Tibial nerve (tissue), 4 donors: ENCODE data around the gene UTF1.

ENCODE experiments used
- EP300 ChIP-seq, 2 donors: sonication (generic); formaldehyde crosslinking; IDR thresholded peaks; one replicate each; pipeline ENCODE4 v1.6.1; 2017; ENCODE audit warnings: antibody characterized with exemption in 2 of 2, mild to moderate bottlenecking in 1 of 2
- POLR2A ChIP-seq, 2 donors: fragments of 450-650 bp; IDR thresholded peaks; one replicate each; pipeline ENCODE4 v1.6.1; 2017; ENCODE audit warnings: antibody characterized with exemption in 2 of 2, mild to moderate bottlenecking in 2 of 2, moderate library complexity in 2 of 2
- TF ChIP-seq, protein P1 (sequence below), 5 experiments: fragments of 200-600 bp in 3 of 5; fragments of 450-650 bp in 2 of 5; sonication (generic) in 3 of 5; IDR thresholded peaks; one replicate each; pipeline ENCODE4 v1.5.1; 2016 to 2019; ENCODE audit warnings: antibody characterized with exemption in 5 of 5, mild to moderate bottlenecking in 3 of 5, moderate library complexity in 2 of 5

DNA sequence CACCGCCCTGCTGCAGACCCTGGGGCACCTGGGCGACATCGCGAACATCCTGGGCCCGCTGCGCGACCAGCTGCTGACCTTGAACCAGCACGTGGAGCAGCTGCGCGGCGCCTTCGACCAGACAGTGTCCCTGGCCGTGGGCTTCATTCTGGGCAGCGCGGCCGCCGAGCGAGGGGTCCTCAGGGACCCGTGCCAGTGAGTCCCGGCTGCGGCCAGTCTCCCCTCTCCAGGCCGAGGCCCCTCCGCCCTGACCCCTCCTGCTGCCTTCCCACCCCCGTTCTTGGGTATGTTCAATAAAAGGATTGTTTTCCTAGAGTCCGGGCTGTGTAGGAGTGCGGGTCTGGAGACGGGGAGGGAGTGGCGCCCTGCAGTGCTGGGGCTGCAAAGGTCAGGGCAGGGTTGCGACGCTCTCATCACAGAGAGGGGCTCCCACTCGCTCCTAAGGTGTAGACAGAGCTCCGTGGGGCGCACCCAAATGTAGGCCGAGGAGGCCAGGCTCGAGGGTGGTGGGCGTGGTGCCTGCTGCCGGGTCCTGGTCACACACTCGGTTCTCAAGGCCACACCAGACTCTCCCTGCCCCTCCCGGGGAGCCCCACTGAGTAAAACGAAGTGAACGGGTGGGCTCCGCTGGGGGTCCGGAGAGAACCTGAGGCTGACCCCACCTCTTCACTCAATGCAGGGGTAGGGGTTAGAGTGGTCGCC, 1.4 kb downstream of the UTF1 start:
- TF ChIP-seq POLR2A (IDR thresholded peaks at IDR 0.05) (no peak), EP300 (IDR thresholded peaks at IDR 0.05) (no peak)
- TF ChIP-seq, protein P1, sequence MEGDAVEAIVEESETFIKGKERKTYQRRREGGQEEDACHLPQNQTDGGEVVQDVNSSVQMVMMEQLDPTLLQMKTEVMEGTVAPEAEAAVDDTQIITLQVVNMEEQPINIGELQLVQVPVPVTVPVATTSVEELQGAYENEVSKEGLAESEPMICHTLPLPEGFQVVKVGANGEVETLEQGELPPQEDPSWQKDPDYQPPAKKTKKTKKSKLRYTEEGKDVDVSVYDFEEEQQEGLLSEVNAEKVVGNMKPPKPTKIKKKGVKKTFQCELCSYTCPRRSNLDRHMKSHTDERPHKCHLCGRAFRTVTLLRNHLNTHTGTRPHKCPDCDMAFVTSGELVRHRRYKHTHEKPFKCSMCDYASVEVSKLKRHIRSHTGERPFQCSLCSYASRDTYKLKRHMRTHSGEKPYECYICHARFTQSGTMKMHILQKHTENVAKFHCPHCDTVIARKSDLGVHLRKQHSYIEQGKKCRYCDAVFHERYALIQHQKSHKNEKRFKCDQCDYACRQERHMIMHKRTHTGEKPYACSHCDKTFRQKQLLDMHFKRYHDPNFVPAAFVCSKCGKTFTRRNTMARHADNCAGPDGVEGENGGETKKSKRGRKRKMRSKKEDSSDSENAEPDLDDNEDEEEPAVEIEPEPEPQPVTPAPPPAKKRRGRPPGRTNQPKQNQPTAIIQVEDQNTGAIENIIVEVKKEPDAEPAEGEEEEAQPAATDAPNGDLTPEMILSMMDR (IDR thresholded peaks at IDR 0.05): no peak
